Stimulated activated CD4-positive, alpha-beta T cell treated with anti-CD3 and anti-CD28 coated beads, Interleukin-15, amount 100 ng/mL, for 48 hours (primary cell): ENCODE results near the gene PDCD11.
"Not testable (repeated sequence)": the region's sequence is repeated elsewhere in the genome, so short reads cannot be mapped to it uniquely, and the experiment has no call there.

Source experiments
- DNase-seq, 2 donors: peaks; one replicate each; pipeline ENCODE4 v3.0.0-alpha.2; 2020; ENCODE audit warnings: low read depth in 2 of 2

Gene PDCD11

GRCh38 chr10:103472005-103472404, 75.6 kb downstream of the PDCD11 start:
- no peak for DNase-seq

- DNase-seq, result no peak
Measured at GRCh38 chr10:103473261-103473671, 76.8 kb downstream of the PDCD11 start.

GRCh38 chr10:103474077-103474476, 77.7 kb downstream of the PDCD11 start:
- no peak for DNase-seq

- DNase-seq, result no peak
Measured at GRCh38 chr10:103475437-103475836, 79.0 kb downstream of the PDCD11 start.

- DNase-seq, result no peak
Measured at GRCh38 chr10:103476046-103476768, 79.8 kb downstream of the PDCD11 start.

GRCh38 chr10:103478671-103479070, 82.2 kb downstream of the PDCD11 start:
- no peak for DNase-seq

- DNase-seq, result no peak
Measured at GRCh38 chr10:103479135-103479534, 82.7 kb downstream of the PDCD11 start, which contains the start of gene CALHM3. Gene CALHM3 (minus strand): TSS chr10:103479240. CDS start chr10:103479032, 208 bp downstream.

- DNase-seq, result no peak
Measured at GRCh38 chr10:103480521-103480920, 84.1 kb downstream of the PDCD11 start.

GRCh38 chr10:103481974-103482531, 85.6 kb downstream of the PDCD11 start:
- DNase-seq, result no peak

GRCh38 chr10:103486635-103487409, 90.4 kb downstream of the PDCD11 start:
- not testable (repeated sequence) for DNase-seq

GRCh38 chr10:103487410-103487708, 90.9 kb downstream of the PDCD11 start:
- no peak for DNase-seq

- no peak for DNase-seq
Measured at GRCh38 chr10:103490986-103491314, 94.5 kb downstream of the PDCD11 start.

GRCh38 chr10:103491729-103492364, 95.4 kb downstream of the PDCD11 start:
- no peak for DNase-seq

GRCh38 chr10:103492655-103493261, 96.3 kb downstream of the PDCD11 start:
- DNase-seq, result no peak

GRCh38 chr10:103493362-103493915, 97.0 kb downstream of the PDCD11 start, which contains the start of gene NEURL1:
Gene NEURL1 (plus strand): TSS chr10:103493705. CDS start chr10:103494388, 683 bp downstream.
- DNase-seq, result no peak

GRCh38 chr10:103493916-103494877, 97.8 kb downstream of the PDCD11 start:
- DNase-seq, result no peak

- DNase-seq, result no peak
Measured at GRCh38 chr10:103495321-103495720, 98.9 kb downstream of the PDCD11 start.
